Kidney epithelial cell (primary cell): ENCODE data around the gene IL17RB. TPM values are rescaled to one million over a fixed set of nuclear protein-coding genes. Genes with fewer than 3 reads are reported as not detected.

Experiments used
- DNase-seq: peaks from one replicate; pipeline ENCODE4 v3.0.0-alpha.2; 2010; ENCODE audit warnings: low read depth
- H3K27me3 ChIP-seq: 2 replicates; pipeline ENCODE4 v1.6.0; 2011; ENCODE audit warnings: low read length; ENCODE audit not compliant: control insufficient read depth, insufficient read depth
- H3K36me3 ChIP-seq: 2 replicates; pipeline ENCODE4 v1.5.1; 2011; ENCODE audit warnings: low read length; ENCODE audit not compliant: control insufficient read depth, insufficient read depth
- H3K4me3 ChIP-seq: 2 replicates; pipeline ENCODE4 v1.5.1; 2011; ENCODE audit warnings: low read depth, mild to moderate bottlenecking, control low read depth, low read length
- total RNA-seq: library from RNA; depleted of rRNA; stranded (reverse); fragments of >200 nt; gene quantifications from 2 replicates; pipeline ENCODE4 v1.2.3, GENCODE V29; 2015
- TF ChIP-seq, protein P1 (sequence below): IDR thresholded peaks from 2 replicates; pipeline ENCODE4 v1.5.1; 2011; ENCODE audit warnings: mild to moderate bottlenecking, moderate library complexity, low read length, control low read depth, inconsistent platforms; ENCODE audit not compliant: insufficient read depth, poor library complexity, severe bottlenecking

IL17RB gene
- total RNA-seq, 1 donor from 2014 or later = 0.04 TPM

DNA sequence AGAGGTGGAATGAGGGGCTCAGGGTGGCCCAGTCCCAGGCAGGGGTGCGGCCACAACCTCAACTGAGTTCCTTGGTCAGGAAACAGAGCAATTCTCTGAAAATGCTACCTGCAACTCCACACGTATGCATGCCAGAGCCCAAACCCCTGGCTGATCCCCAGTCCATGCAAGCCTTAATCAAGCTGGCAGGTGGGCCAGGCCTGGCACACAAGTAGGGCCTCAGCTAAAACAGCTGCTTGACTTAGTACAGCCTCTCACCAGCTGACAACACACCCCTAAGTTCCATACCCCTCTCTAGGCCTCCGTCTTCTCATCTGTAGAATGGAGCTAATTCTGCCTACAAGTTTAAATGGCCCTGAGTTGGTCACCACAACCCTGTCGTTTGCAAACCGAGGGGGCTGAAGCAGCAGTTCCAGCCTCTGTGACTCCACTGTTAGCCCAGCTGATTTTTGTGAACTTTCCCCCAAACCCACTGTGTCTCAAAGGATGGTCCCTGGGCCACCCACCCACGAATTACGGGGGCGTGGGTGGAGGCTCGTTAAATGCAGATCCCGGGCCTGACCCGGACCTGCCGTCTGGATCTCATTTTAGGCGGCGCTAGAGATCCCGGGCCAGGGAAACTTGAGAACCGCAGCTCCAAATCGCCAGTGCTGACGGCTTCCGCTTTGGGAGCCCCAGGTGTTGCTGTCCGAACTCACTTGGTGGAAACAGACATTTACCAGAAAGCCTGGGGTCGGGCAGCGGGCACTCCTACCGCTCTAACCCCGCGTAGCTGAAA is 1.1 kb upstream of the IL17RB start:
- peaks cover 5% of the 10 kb centered on the region for H3K27me3 ChIP-seq
- no peak for DNase-seq
- H3K36me3 ChIP-seq = no peaks in the 10 kb centered on the region
- TF ChIP-seq, protein P1, sequence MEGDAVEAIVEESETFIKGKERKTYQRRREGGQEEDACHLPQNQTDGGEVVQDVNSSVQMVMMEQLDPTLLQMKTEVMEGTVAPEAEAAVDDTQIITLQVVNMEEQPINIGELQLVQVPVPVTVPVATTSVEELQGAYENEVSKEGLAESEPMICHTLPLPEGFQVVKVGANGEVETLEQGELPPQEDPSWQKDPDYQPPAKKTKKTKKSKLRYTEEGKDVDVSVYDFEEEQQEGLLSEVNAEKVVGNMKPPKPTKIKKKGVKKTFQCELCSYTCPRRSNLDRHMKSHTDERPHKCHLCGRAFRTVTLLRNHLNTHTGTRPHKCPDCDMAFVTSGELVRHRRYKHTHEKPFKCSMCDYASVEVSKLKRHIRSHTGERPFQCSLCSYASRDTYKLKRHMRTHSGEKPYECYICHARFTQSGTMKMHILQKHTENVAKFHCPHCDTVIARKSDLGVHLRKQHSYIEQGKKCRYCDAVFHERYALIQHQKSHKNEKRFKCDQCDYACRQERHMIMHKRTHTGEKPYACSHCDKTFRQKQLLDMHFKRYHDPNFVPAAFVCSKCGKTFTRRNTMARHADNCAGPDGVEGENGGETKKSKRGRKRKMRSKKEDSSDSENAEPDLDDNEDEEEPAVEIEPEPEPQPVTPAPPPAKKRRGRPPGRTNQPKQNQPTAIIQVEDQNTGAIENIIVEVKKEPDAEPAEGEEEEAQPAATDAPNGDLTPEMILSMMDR = peak; percentile 55
- H3K4me3 ChIP-seq = peak overlapping the region; percentile 52

DNA sequence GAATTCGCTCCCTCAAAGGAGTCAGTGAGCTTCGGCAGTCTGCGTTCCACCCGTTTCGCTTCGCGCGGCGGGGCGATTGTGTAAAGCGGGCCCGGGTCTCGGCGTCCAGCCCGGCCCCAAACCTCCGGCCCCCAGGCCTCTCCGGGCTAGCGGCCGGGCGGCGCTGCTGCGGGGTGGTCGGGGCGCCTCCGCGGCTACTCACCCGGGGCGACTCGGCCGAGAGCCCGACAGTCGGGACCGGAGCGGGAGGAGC is 561 bp upstream of the IL17RB start:
- Histone ChIP-seq H3K36me3 (no peaks in the 10 kb centered on the region), H3K4me3 (peak overlapping the region; percentile 52), H3K27me3 (peaks cover 5% of the 10 kb centered on the region)
- TF ChIP-seq, protein P1 = no peak
- DNase-seq = no peak

DNA sequence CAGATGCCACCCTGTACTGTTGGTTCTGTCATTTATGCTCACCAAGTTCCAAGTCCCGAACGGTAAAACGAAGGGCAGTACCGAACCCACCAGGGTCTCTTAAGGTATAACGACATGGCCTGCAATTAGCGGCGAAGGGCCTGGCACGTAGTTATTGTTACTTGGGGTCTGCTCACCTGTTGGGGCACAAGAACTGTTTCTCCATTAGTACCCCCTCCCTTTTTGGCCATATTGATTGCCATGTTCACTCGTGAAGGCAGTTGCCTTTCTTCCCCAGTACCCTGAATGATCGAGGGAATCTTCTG is 435 bp downstream of the IL17RB start:
- DNase-seq = no peak
- TF ChIP-seq, protein P1 = no peak
- Histone ChIP-seq H3K4me3 (peak overlapping the region; percentile 52), H3K27me3 (peaks cover 5% of the 10 kb centered on the region), H3K36me3 (no peaks in the 10 kb centered on the region)

DNA sequence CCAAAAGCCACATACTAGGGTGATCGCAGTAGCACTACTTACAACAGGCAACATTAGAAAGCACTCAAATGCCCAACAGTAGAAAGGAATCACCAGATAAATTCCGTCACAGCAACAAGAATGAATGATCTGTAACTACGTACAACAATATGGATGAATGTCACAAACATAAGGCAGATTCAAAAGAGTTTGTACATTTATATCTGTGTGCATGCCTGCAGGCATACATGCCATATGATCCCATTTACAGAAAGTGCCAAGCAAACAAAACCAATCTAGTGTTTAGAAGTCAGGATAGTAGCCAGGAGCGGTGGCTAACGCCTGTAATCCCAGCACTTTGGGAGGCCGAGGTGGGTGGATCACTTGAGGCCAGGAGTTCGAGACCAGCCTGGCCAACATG is 3.5 kb downstream of the IL17RB start:
- Histone ChIP-seq H3K4me3 (no peak overlapping the region), H3K27me3 (peaks cover 5% of the 10 kb centered on the region), H3K36me3 (no peaks in the 10 kb centered on the region)
- TF ChIP-seq, protein P1 = no peak
- no peak for DNase-seq

DNA sequence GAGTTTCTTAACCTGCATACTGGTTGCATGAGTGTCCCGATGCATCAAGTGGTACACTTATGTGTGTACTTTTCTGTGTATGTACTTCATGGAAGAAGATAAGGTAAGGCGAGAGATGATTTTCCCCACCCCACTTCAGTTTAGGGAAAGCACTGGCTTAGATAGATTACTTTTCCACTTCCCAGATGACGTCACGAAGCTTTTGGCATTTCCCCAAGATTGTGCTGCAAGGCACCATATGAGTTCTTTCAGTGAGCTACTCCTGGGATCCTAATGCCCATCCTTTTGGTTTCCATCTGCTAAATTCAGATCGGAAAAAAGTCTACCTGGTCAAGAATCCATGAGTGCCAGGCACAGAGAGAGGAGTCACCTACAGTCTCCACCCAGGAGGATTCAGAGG is 4.5 kb downstream of the IL17RB start:
- H3K27me3 ChIP-seq = peaks cover 5% of the 10 kb centered on the region
- no peak for DNase-seq
- TF ChIP-seq, protein P1 = no peak
- H3K4me3 ChIP-seq = no peak overlapping the region
- H3K36me3 ChIP-seq = no peaks in the 10 kb centered on the region

DNA sequence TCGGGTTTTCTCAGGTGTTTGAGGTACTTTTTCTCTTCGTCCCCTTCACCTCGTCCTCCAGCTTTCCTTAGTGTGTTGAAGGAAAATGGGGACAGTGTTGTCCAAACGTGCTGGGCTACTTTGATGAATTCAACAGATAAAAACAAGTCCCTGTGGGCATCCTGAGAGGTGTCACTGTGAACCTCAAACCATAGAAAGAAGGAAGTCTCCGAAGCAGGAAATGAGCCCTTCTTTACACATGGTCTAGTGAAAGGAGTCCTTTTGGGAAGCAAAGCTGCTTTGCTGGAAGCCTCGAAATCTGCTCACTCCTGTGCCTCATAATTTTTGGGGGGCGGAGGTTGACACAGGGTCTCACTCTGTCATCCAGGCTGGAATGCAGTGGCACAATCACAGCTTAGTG is 10.6 kb downstream of the IL17RB start:
- Histone ChIP-seq H3K36me3 (no peaks in the 10 kb centered on the region), H3K4me3 (no peak overlapping the region), H3K27me3 (no peaks in the 10 kb centered on the region)
- DNase-seq = no peak
- TF ChIP-seq, protein P1 = no peak
